SIG-M5 (cell line): ENCODE measurements around the gene KCNH2.

Experiments
- DNase-seq: peaks from one replicate; lab custom pipeline; 2025; lab: John Stamatoyannopoulos, UW

KCNH2 gene

DNA sequence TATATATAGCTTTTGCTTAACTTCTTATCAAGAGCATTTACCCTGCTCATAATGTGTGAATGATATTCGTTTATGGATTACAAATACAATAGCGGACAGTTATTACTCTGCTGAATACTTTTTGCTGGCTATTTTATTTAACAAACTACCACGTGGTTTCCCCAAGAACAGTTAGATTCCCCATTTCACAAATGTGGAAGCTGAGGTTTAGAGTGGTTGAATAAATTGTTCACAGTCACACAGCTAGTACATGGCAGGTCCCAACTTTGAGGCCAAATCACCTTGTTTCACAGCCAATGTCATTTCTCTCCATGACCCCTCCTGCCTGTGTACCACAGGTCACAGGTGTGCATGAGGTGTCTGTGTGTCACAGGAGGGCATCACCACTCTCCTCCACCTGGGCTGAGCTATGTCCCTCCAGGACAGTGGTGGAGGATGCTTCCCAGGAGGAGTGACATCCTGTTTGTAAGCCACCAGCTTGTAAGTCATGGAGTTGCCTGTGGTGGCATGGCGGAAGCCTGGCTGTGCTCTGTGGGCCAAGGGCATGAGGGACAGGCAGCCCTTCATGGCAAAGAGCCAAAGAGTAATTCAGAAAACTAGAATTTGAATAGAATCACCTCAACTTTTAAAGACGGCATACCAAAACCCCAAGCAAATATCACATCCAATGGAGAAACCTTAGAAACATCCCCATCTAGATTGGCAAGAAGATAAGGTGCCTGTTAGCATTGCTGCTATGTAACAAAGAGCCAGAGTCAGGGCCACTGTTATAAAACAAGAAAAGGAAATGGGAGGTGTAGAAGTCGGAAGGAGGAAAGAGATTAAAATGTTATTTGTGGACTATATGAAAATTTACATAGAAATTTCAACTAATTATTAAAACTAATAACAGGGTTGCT lies 73.9 kb downstream of the KCNH2 start:
- no peak for DNase-seq

DNA sequence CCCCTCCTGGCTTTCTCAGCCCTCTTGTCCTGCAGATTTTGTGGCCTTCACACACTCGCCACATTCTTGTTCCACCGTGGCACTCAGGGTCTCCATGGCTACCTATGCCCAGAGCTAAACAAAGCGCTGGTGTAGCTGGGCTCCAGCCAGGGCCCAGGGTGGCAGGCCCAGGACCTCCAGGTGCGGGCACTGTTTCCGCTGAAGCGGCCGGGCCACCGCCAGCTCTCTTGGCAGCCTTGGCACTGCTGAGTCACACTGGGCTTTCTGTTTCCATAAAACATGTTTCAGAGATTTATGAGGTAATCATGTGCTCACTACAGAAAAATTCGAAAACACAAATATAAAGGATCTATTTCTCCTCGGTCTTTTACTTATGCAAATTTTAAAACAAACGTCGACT lies 74.5 kb downstream of the KCNH2 start:
- no peak for DNase-seq

DNA sequence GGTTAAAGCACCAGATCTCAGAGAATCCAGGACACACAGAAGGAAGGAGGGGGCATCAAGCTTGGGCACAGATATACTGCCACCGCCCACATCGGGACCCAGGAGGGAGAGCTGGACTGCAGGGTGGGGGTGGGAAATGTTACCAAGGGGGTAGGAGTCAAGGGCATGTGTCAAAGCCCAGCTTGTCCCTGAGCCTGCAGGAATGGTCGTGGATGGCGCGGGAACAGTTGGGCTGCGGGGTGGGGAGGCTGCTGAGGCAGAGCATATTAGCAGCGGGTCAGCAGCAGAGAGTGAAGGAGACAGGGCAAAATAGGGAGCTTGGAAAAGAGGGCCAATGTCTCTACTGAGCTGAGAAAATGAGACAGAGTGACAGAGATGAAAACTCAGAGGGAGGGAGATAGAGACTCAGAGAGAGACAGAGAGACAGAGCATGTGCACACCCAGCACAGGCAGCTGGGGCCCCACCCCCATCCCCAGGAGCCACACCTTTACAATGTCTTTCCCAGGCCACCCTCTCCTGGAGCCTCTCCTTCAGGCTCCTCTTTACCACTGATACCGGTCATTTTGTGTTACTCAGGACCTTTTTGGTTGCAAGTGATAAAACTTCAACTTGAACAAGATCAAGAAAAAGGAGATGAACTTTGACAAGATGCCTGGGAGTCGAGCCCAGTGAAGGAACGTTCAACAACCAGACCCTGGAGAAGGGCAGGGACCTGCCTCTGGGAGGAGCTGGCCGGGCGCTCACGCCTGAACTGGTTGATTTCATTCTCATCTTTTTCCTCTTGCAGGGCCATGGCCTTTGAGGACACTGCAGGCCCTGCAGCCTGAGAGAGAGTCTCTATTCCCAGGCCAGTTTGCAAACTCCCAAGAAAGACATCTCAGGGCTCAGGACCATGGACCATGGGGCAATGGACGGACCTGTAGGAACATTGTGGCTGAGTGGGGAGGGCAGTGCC lies 75.8 kb downstream of the KCNH2 start:
- DNase-seq = no peak

DNA sequence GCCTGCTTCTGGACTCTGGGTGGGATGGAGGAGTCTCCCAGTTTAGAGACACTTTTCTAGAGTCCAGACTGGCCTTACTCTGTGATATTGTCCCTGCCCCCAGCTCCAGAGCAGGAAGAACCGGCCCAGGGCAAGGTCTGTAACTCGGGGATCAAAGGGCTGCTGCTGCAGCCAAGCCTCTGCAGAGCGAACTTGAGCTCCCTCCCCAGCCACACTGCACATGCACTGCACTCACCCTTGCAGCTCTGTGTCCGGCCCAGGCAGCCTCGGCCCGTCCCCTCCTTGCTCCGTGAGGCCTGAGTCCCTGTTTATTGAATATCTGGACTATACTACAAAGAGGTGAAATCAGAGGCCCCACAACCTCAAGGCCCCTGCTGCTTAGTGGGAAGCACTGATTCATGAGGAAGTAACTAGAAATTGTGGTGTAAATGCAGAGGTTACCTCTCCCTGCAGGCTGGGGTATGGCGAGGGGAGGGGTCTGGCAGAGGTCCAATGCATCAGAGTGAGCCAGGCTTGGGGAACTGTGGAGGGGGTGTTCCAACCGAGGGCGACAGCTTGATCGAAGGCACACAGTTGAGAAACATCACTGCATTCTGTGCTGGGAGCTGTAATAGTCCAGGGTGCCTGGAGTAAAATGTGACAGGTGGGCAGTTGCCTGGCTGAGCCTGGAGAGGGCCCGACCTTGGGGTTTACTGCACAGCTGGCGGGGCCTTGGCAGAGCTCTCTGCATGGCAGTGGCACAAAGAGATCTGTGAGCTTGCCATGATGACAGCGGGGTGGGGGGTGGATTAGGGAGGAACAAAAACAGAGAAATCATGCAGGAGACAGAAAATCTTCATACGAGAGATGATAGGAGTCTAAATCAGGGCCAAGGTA lies 76.7 kb downstream of the KCNH2 start:
- DNase-seq = no peak

DNA sequence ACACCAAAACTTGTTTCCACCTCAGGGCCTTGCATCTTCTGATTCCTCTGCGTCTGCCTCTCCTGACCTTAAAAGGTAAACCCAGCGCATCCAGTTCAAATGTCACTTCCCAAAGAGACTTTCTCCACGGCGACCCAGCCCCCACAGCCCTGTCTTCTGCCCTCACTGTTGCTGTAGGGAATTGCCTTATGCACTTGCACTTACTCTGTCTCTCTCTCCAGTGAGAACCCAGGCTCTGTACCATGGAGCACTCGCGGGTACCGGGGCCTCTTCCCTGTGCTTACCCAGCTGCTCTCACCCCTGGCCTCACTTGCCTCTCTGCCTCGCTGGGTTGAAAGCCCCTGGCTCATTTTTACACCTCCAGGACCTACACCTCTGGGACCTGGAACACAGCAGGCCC lies 77.4 kb downstream of the KCNH2 start:
- DNase-seq = no peak

DNA sequence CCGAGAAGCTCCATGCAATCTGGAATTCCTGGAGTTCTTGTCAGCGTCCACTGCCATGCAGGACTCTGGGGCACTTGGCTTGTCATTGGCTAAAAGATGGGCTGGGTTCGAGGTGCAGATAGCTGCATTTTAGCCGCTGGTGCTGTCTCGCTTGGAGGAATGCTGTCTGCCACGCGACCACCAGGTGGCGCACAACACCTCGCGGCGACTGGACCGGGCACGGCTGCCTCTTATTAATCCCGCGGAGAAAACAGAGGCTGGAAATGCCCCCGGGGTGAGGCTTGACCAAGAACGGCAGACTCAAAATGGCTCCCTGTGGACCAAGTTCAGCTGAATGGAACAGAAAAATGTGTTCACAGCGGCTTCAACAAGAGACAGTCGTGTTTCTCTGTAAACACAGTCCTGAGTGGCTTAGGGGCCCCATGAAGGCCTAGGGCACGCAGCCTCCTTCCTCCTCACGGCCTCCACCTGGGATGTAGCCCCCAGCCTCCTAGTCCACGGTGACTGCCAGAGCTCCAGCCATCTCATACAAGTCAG lies 79.6 kb downstream of the KCNH2 start:
- no peak for DNase-seq

DNA sequence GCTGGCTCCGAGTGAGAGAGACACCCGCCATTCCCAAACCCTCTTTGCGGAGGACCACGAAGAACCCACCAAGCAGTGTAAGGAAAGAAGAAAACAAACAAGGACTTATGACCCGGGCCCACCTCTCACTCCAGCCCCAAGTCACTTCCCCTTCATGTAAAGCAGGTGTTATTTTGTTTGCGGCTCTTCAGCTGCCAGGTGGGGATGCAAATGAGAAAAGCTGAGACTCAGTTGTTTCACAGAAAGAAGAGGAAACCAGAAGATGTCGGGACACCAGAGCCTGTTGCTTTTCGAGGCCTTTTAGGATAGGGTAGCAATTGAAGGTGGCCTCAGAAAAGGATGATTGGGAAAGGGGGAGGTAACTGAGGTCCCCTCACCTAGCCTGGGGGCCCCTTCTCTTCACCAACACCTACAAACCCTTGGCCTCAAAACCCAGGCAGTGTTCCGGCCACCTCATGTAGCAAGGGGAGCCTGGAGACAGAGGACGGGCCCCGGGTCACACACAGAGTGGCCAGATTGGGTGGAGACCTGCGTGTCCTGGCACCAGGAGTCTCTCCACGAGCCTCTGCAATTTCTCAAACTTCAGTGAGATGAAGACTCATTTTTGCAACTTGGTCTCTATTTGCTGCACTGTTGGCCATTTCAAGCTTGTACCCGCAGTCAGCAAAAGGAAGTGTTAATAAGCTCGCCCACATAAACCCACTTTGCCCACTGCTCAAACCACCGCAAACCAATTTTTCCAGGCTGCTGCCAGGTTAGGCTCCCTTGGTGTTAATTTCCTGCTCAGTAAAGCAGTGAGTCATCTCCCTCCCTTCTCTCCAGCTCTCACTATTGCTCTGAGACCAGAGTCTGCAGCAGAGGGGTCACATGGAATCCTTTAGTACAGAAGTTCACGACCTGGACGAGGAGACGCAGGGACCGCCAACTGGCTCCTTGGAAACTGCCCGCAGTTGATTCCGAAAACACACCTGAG lies 80.3 kb downstream of the KCNH2 start:
- DNase-seq = no peak

DNA sequence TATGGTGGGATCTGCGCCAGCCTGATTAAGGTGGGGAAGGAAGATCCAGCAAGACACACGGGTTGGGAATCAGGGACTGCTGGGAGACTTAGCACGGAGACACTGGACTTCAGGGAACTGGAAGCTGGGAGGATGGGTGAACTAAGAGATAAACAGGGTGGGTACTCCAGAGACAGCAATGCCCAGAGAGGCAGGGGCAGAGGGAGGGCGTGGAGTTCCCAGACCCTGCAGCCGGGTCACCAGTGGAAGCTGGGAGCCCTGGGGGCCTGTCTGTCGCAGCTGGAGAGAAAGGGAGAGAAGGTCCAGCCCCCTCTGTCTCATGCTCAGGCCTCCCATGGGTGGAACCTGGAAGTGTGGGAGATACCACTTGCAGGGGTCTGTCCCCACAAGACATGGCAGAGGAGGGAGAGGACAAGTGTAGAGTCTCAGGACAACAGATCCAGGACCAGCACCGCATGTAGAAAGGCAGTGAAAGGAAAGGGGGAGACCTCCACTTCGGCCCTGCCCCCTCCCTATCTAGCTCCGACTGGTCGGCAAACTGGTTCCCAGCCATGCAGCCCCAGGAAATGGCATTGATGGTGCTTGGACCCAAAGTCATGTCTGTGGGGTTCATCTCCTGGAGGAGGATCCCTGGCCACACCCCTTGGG lies 81.4 kb downstream of the KCNH2 start:
- DNase-seq = no peak

DNA sequence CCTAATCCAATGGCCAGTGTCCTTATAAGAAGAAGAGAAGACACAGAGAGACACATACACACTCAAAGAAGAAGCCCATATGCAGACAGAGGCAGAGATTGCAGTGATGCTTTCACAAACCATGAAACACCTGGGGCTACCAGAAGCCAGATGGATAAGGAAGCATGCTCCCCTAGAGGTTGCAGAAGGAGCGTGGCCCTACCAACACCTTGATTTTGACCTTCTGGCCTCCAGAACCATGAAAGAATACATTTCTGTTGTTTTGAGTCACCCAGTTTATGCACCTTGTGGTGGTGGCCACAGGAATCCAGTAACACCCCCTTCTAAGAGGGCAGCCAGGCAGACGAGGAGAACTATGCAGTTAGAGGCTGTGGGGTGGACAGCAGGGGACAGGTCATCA lies 82.3 kb downstream of the KCNH2 start:
- no peak for DNase-seq
